HG03095 (cell line): ENCODE results near the gene PXYLP1.
"Not testable (repeated sequence)": the region's sequence is repeated elsewhere in the genome, so short reads cannot be mapped to it uniquely, and the experiment has no call there.

Experiments
- ATAC-seq: cut with Tn5 transposase; IDR thresholded peaks from one replicate; pipeline ENCODE4 v1.9.1; 2021; ENCODE audit warnings: moderate library complexity; ENCODE audit not compliant: unreplicated experiment

The PXYLP1 gene, protein sequence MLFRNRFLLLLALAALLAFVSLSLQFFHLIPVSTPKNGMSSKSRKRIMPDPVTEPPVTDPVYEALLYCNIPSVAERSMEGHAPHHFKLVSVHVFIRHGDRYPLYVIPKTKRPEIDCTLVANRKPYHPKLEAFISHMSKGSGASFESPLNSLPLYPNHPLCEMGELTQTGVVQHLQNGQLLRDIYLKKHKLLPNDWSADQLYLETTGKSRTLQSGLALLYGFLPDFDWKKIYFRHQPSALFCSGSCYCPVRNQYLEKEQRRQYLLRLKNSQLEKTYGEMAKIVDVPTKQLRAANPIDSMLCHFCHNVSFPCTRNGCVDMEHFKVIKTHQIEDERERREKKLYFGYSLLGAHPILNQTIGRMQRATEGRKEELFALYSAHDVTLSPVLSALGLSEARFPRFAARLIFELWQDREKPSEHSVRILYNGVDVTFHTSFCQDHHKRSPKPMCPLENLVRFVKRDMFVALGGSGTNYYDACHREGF

DNA sequence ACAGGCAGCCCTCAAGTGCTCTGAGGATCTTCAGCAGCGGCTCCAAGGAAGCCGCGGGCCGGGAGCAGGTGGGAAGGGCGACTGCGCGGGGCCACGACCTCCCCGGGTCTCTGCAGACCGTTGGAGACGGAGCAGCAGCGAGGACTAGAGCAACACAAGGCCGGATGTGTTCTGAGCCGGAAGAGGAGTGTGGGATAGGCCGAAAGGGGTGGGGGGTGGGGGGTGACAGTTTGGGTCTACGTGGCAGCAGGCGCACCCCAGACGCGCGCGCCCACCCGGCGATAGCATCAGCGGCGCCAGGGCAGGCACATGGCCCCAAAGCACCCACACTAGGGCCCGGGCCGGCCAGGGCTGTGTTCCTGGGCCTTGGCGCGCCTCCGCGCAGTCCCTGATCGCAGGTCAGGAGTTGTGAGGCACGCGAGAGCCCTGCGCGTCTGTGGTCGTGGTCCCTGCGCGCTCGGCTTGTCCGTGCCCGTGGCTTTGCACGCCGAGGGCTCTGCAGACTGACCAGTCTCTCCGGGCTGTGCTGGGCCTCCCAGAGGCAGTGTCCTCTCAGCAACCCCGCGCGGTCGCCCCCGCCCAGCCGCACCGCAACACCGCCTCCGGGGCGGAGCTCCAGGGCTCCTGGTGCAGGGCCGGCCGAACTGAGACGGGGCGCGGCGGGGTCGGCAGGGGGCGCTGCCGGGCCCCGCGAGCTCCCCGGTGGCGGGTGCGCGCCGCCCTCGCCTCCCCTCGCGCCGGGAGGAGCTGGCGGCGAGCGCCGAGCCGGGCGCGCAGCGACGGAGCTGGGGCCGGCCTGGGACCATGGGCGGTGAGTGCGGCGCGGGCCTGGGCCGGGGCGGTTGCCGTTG lies at the start of gene PXYLP1:
TSS of gene PXYLP1 (plus strand) at position 725 of the 851 bp plus-strand sequence. CDS start 28,351 bp downstream, outside the sequence.
- peak; percentile 97 for ATAC-seq

DNA sequence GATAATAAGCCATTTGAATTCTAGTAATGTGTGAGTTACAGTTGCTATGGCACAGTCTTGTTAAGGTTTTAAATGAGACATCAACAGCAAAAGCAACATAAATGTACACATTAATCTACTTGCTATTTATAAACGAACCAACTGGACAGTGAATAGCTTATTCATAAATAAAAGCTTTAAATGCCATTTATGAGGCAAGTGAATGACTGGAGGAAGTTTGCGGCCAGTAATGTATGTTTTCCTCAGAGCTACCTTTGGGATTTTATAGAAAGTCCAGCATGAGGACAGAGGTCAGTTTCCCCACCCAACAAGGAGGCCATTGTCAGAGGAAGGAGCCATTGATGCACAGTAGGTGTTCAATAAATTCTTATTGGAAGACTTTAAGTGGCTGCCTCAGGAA lies 48.0 kb upstream of the PXYLP1 start:
- no peak for ATAC-seq

DNA sequence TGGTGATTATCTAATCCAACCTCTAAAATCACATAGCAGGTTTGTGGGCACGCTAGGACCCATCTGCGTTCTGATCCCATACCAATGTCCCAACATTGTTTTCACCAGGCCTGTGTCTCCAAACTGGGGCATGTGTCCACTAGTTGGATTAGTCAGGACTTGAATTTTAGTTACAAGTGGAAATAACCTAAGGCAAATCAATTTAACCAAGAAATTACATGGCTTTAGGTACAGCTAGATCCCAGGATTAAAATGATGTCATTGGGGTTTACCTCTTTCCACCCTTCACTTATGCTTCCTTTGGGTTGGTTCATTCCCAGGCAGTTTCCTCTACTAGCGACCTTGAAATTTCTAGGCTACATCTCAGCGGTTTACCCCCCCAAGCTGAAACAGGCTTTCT lies 47.2 kb upstream of the PXYLP1 start:
- ATAC-seq = no peak

DNA sequence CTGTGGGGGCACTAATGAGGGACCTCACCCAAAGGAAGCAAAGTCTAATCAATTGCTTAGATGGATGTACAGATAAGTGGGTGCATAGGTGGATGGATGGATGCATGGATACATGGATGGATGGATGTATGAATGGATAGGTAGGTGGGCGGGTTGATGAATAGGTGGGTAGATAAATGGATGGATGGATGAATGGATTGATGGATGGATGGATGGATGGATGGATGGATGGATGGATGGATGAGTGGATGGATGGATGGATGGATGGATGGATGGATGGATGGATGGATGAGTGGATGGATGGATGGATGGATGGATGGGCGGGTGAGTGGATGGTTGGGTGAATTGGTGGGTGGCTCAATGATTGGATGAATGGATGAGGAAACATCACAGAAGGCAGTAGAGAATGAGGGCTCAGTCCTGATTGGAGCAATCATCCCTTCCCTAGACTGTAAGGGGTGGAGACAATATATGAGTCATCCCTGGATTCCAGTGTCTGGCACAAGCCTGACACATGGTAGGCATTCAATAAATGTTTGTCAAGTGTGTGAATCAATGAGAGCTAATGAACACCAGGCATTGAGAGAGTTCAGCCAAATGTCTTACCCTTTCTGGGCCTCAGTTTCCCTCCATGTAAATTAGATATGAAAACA lies 40.4 kb upstream of the PXYLP1 start:
- no peak for ATAC-seq

DNA sequence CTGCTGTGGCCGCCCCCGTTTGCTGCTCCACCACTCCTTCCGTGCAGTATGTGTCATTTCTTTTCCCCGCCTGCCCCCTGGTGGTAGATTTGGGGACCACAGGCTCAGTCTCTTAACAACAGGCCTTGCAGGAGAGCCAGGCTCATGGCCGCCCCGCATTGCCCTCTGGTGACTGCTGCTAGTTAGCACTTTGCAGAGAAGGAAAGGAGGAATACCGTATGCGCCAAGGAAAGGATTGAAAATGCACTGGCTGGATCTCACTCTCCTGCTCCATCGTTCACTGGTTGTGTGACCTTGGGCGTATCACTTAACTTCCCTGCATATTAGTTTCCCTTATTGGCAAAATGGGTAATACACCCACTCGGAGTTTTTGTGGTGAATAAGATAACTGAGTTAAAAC lies 39.3 kb upstream of the PXYLP1 start:
- peak; percentile 99 for ATAC-seq

DNA sequence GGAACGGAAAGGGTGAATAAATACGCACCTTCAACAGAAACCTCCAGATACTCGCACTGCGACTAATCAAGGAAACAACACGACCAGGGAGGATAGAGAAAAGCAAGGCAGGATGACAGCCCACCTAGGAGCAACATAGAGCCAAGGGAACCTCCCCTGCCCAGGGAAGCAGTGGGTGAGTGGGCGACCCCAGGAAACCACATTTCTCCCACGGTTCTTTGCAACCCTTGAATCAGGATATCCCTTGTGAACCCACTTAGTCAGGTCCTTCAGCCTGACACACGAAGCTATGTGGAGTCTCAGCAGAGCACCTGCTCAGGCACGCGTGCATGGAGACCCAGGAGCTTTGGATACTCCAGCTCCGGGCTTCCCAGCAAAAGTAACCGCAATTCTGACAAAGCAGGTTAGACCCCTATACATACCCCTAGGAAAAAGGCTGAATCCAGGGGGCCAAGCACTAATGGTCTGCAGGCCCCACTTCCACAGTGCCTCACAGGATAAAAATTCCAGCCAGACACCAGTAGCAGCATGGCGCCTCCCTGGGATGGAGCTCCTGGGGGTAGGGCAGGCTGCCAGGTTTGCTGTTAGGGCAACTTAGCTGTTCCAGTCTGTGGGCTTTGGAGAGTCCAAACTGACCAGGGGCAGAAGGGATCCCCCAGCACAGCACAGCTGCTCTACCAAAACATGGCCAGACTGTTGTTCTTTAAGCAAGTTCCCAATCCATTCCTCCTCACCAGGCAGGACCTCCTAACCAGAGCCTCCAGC lies 38.4 kb upstream of the PXYLP1 start:
- ATAC-seq = no peak

DNA sequence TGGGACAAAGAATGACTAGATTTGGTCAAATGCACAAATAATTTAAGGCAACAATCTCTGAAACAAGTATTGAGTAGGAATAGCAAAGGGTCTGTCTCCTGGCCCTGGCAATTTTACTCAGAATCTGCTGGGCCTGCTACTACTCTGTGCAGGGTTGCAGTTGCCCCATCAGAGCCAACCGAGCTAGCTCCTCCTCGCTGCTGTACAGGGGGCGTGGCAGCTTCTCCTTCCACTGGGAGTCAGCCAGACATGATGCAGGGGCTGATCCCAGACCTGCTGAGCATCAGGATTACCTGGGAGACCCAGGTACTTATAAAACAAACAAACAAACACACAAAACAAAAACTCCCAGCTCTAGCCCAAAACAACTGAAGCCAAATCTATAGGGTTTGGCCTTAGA lies 30.5 kb upstream of the PXYLP1 start:
- ATAC-seq = no peak

DNA sequence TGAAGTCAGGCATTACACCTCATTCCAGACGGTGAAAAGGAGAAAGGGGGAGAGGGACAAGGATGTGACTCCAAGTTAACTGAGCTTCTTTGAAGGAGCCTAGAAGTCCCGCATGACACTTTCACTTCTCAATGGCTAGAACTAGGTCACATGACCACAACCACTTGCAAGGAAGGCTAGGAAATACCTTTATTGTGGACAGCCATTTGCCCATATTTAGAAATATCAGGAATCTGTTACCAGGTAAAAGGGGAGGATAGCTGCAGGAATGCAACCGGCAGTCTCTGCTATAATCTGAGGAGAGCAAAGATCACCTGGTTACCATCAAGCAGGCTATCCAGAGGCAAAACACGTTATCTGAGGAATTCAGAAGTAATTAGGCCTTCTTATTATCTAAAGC lies 28.9 kb upstream of the PXYLP1 start:
- ATAC-seq = no peak

DNA sequence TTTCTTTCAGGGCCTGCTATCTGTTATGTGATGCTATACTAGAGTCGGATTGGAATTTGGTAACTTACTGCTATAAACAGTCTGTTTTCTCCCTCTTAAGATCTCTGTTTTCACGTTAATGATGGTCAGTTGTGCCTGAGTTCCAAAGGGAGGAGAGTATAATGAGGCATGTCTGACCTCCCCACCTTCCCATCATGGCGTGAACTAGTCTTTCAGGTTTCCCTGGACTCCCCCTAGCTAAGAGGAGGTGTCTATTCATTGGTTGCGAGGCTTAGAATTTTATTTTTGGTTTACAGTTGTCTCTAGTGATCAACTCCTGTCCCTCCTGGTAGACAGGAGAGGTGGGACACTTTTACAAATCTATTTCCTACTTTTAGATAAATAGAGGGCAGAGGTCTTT lies 27.8 kb upstream of the PXYLP1 start:
- no peak for ATAC-seq

DNA sequence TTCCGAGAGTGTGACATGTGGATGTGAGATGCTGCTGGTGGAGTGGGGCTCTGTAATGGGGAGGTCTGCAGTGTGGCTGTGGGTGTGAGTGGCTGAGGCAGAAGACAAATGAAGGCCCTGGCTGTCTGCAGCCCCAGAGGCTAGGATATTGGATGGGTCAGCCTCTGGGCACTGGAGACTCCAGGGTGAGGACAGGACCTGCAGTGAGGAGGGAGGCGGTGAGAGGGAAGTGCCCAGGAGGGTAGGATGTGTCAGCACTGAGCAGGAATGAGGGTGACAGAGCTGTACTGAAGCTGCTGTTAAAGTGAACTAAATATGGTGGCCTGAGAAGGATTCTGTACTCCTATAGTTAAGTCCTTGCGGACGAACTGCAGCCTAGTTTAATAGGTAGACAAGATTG lies 27.3 kb upstream of the PXYLP1 start:
- ATAC-seq = no peak

DNA sequence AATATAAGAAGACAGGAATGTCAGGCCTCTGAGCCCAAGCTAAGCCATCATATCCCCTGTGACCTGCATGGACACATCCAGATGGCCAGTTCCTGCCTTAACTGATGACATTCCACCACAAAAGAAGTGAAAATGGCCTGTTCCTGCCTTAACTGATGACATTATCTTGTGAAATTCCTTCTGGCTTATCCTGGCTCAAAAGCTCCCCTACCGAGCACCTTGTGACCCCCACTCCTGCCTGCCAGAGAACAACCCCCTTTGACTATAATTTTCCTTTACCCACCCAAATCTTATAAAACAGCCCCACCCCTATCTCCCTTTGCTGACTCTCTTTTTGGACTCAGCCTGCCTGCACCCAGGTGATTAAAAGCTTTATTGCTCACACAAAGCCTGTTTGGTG lies 20.3 kb upstream of the PXYLP1 start:
- ATAC-seq = not testable (repeated sequence)

DNA sequence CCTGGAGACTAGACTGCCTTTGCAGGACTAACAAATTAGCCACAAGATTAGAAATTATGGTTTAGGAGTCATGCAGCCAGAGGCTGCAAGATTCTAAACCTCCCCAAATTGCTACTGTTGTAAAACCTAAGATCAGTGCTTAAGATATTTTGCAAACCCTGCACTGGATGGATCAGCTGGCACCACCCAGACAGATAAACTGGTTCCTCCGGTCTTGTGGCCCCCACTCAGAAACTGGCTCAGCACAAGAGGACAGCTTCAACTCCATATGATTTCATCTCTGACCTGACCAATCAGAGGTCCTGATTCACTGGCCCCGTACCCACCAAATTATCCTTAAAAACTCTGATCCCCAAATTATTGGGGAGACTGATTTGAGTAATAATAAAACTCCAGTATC lies 19.5 kb upstream of the PXYLP1 start:
- no peak for ATAC-seq

DNA sequence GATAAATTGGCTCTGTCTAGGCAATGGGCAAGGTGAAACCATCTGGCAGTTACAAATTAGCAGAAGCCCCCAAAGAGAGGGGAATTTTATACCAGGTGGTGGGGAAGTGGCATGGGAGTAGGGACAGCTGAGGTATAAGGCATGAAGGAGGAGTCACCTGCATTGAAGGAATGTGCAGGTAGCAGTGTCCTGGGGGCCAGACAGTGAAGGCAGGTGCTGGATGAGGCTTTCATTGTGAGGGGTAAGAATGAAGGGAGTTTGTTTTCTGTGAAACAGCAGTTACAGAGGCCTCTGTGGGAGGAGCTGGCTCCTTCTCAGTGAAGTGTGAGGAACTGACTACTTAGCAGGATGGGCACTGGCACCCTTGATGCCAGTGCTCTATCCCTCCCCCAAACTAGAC lies 19.1 kb upstream of the PXYLP1 start:
- ATAC-seq = no peak

DNA sequence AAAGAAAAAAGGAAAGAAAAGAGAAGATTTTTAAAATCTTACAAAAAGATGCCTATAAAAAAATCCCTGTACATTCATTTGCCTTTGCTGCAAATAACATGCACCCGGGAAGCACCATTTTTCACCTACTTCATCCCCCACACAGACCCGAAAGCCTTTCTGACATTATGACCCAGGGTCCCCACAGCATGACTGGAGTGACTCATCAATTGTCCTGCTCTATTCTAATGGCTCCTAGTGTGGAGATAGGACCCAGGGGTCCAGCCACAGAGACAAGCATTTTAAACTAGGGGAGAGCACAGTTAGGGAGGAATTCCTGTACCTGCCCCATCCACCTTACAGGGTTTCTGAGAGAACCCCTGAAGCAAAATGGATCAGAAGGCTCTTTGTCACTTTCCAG lies 14.7 kb upstream of the PXYLP1 start:
- ATAC-seq = no peak

DNA sequence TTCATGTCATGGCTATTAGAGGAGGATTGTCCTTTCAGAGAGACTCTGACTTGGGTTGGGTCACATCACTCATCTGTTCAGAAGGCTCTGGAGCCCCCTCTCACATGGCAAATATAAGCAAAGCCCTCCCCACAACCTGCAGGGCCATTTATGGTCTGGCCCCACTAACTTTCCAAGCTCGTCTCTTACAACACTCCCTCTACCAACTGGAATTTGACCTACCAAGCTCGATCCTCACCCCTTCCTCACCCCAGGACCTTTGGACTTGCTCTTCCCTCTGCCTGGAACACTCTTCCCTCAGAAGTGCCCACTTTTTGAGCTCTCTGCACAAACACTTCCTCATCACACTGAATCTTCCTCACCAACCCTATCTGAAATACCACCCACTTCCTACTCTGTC lies 14.2 kb upstream of the PXYLP1 start:
- no peak for ATAC-seq

DNA sequence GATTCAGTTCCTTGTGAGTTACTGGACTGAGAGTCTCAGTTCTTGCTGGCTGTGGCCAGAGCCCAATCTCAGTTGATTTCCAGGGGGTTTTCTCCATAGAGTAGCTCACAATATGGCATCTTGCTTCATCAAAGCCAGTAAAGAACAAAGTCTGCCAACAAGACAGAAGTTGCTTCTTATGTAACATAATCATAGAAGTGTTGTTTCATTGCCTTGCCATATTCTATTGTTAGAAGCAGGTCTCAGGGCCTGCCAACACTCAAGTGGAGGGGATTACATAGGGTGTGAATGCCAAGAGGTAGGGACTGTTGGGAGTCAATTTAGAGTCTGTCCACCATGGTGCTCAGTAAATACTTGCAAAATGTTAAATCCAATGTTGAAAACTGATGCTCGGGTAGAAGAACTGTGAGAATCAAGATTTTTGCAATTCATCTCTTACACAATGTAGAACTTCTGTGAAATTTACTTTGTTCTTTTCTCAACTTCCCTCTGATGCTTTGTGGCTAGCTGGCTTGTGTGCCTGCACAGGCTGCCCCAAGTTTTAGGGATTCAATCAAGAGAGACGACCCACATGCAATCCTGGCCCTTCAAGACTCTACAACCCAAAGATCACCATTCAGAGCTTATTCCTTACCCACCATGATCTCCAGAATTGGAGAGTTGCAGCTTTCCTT lies 13.3 kb upstream of the PXYLP1 start:
- no peak for ATAC-seq

DNA sequence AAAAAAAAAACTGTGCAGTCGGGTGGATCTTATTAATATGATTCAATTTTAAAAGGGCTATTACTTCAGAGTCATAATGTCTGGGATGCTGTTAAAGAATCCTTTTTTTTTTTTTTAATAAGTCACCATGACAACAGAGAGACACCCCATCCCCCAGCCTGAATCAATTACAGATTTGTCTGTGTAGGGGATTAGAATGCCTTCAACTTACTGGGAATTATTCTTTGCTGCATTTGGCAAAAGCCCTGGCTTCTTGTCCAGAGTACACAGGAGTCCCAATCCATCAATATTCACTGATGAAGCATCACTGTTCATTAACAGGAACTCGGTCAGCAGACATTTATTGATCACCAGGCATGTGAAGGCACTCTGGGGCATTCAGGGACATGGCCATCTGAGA lies 12.7 kb upstream of the PXYLP1 start:
- no peak for ATAC-seq

DNA sequence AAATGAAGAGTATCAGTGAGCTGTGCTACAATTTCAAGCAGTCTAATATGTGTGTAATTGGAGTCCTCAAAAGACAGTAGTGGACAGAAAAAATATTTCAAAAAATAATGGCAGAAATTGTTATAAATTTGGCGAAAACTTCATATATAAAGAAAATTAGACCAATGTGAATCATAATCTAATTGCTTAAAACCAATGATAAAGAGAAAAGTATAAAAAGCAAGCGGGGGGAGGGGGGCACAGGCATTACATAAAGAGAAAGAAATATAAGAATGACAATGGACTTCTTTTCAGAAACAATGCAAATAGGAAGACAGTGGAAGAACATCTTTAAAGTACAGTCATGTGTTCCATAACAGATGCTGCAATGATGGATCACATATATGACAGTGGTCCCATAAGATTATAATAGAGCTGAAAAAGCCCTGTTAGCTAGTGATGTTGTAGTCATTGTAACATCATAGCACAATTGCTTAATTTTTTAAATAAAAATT lies 7.9 kb upstream of the PXYLP1 start:
- no peak for ATAC-seq

DNA sequence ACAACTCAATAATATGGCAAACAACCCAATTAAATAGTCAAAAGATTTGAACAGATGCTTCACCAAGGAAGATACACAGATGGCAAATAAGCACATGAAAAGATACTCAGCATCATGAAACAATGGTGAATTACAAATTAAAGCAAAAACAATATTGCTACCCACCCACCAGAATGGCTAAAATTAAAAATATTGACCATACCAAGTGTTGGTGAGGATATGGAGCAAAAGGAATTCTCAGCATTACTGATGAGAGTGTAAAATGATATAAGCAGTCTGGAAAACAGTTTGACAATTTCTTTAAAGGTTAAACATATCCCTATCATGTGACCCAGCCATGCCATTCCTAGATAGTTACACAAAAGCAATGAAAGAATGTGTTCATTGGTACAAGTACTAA lies 5.7 kb upstream of the PXYLP1 start:
- ATAC-seq = no peak

DNA sequence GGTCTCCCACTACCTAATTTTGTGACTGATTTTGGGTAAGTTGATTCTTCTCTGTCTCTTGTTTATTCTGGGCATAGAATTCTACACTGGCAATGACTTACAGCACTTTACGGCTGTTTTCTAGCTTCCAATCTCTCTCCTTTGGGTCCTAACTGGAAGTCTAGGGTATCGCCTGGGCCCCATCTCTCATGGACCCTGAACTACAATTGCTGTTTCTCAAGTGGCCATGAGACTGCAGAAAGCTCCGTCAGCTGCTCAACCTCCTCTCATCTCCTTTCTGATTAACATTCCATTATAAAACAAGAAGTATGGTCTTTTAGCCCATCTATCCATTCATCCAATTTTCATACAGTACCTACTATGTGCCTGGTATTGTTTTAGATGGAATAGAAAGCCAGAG lies 4.4 kb upstream of the PXYLP1 start:
- ATAC-seq = no peak
